GM12891 (cell line): ENCODE results near the gene STK25.

Source experiments
- POLR2A ChIP-seq: IDR thresholded peaks from 2 replicates; pipeline ENCODE4 v1.6.1; 2011; ENCODE audit warnings: low read depth, low read length, control low read depth
- POLR2AphosphoS5 ChIP-seq: IDR thresholded peaks from 2 replicates; pipeline ENCODE4 v1.6.1; 2011; ENCODE audit warnings: low read depth, low read length, control low read depth
- POU2F2 ChIP-seq: IDR thresholded peaks from 2 replicates; pipeline ENCODE4 v1.6.1; 2011; ENCODE audit warnings: low read depth, mild to moderate bottlenecking, control low read depth, low read length, moderate library complexity

GRCh38 chr2:241517297-241517696 is 8.9 kb upstream of the STK25 start:
- no peak for TF ChIP-seq POLR2AphosphoS5
- TF ChIP-seq POU2F2, result no peak
- TF ChIP-seq POLR2A, result no peak
